Adrenal gland (tissue), 5 donors: ENCODE data around the gene APLP2.

Experiments used
- POLR2A ChIP-seq, 2 donors: fragments of 450-650 bp; IDR thresholded peaks; one replicate each; pipeline ENCODE4 v1.6.1; 2017; ENCODE audit warnings: antibody characterized with exemption in 2 of 2, mild to moderate bottlenecking in 2 of 2, moderate library complexity in 1 of 2
- TF ChIP-seq, protein P1 (sequence below), 6 experiments: fragments of 450-650 bp in 4 of 6; fragments of 200-600 bp in 2 of 6; sonication (generic) in 1 of 6; IDR thresholded peaks; 1 replicate in 5 of 6; 2 replicates in 1 of 6; pipeline versions ENCODE4 v1.5.1 to v1.8.0; 2016 to 2021; ENCODE audit warnings: antibody characterized with exemption in 6 of 6, mild to moderate bottlenecking in 2 of 6, moderate library complexity in 1 of 6
- donor health status: DM: no; HTN: no; CAD: no.

DNA sequence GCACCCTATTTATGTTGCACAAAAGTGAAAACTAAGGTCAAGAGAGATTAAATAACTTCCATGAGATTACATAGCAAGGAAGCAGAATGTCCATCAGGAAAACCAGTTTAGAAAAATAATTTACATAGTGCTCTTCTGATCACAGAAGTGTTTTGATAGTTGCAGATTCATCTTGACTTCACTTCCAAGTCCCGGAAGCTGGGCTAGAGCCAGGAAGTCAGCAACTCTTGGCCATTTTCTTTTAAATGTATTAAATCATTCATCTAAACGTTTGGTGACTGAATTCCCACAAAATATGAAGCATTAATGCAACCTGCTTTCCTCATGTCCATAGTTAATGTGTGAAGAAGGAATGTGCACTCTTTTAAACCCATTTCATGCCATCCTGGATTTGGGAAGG lies 29.7 kb downstream of the APLP2 start:
- TF ChIP-seq, protein P1, sequence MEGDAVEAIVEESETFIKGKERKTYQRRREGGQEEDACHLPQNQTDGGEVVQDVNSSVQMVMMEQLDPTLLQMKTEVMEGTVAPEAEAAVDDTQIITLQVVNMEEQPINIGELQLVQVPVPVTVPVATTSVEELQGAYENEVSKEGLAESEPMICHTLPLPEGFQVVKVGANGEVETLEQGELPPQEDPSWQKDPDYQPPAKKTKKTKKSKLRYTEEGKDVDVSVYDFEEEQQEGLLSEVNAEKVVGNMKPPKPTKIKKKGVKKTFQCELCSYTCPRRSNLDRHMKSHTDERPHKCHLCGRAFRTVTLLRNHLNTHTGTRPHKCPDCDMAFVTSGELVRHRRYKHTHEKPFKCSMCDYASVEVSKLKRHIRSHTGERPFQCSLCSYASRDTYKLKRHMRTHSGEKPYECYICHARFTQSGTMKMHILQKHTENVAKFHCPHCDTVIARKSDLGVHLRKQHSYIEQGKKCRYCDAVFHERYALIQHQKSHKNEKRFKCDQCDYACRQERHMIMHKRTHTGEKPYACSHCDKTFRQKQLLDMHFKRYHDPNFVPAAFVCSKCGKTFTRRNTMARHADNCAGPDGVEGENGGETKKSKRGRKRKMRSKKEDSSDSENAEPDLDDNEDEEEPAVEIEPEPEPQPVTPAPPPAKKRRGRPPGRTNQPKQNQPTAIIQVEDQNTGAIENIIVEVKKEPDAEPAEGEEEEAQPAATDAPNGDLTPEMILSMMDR (IDR thresholded peaks at IDR 0.05): no peak
- TF ChIP-seq POLR2A (IDR thresholded peaks at IDR 0.05): no peak
